ENCODE results near the gene MTRR. TPM values are rescaled to one million over a fixed set of nuclear protein-coding genes. Genes with fewer than 3 reads are reported as not detected.

Gene MTRR
- 33.1 TPM for total RNA-seq

GRCh38 chr5:7868773-7869473 is at the start of gene MTRR, which contains the start of gene FASTKD3:
Gene MTRR, plus strand, starts transcription at chr5:7869148. Its CDS starts 1,647 bp downstream, at chr5:7870795.
Gene FASTKD3, minus strand, starts transcription at chr5:7869031. Its CDS starts 948 bp downstream, at chr5:7868083.
- Histone ChIP-seq H3K27ac (peak within 1 kb of the TSS; percentile 79), H3K9me3 (no peaks in the 10 kb centered on the region), H3K36me3 (peaks cover 0 to 8% of the 10 kb centered on the region in 2 donors), H3K4me1 (peaks cover 28% of the 10 kb centered on the region), H3K27me3 (no peaks in the 10 kb centered on the region), H3K4me3 (peak within 1 kb of the TSS; percentile 73 to 95)
- intact Hi-C loops (cut with DNase I): no loop called here
- TF ChIP-seq POLR2A (IDR thresholded peaks at IDR 0.05) (peak in 1 of 2 donors; percentile 30), POLR2AphosphoS5 (IDR thresholded peaks at IDR 0.05; ENCODE audit: insufficient read depth in 1 of 2, low read depth in 1 of 2) (peak; percentile 65 to 80), CTCF (IDR thresholded peaks at IDR 0.05) (no peak)
- DNase-seq (ENCODE audit: extremely low spot score in 2 of 2): peak in 1 of 2 donors; percentile 94

GRCh38 chr5:7822449-7822848 is 46.5 kb upstream of the MTRR start:
- Histone ChIP-seq H3K27me3 (no peaks in the 10 kb centered on the region), H3K9me3 (no peaks in the 10 kb centered on the region), H3K4me3 (no peak overlapping the region), H3K4me1 (no peaks in the 10 kb centered on the region), H3K27ac (no peak overlapping the region), H3K36me3 (no peaks in the 10 kb centered on the region)
- DNase-seq (ENCODE audit: extremely low spot score in 2 of 2): no peak
- intact Hi-C loops (cut with DNase I): no loop called here
- no peak for TF ChIP-seq CTCF (IDR thresholded peaks at IDR 0.05)
- TF ChIP-seq POLR2A (IDR thresholded peaks at IDR 0.05): no peak
- TF ChIP-seq POLR2AphosphoS5 (IDR thresholded peaks at IDR 0.05; ENCODE audit: insufficient read depth in 1 of 2, low read depth in 1 of 2): no peak

- no peaks in the 10 kb centered on the region for H3K9me3 ChIP-seq
- no peak overlapping the region for H3K4me3 ChIP-seq
- intact Hi-C loops (cut with DNase I): no loop called here
- TF ChIP-seq POLR2A (IDR thresholded peaks at IDR 0.05): no peak
- TF ChIP-seq POLR2AphosphoS5 (IDR thresholded peaks at IDR 0.05; ENCODE audit: insufficient read depth in 1 of 2, low read depth in 1 of 2): no peak
- no peak for TF ChIP-seq CTCF (IDR thresholded peaks at IDR 0.05)
- no peak overlapping the region for H3K27ac ChIP-seq
- no peaks in the 10 kb centered on the region for H3K27me3 ChIP-seq
- DNase-seq (ENCODE audit: extremely low spot score in 2 of 2): no peak
- no peaks in the 10 kb centered on the region for H3K4me1 ChIP-seq
- H3K36me3 ChIP-seq: no peaks in the 10 kb centered on the region
Observed at GRCh38 chr5:7823594-7823993, 45.4 kb upstream of the MTRR start.

GRCh38 chr5:7824995-7825394 is 44.0 kb upstream of the MTRR start:
- DNase-seq (ENCODE audit: extremely low spot score in 2 of 2): no peak
- TF ChIP-seq POLR2AphosphoS5 (IDR thresholded peaks at IDR 0.05; ENCODE audit: insufficient read depth in 1 of 2, low read depth in 1 of 2) (no peak), POLR2A (IDR thresholded peaks at IDR 0.05) (no peak), CTCF (IDR thresholded peaks at IDR 0.05) (no peak)
- Histone ChIP-seq H3K27ac (no peak overlapping the region), H3K27me3 (no peaks in the 10 kb centered on the region), H3K4me1 (no peaks in the 10 kb centered on the region), H3K4me3 (no peak overlapping the region), H3K9me3 (no peaks in the 10 kb centered on the region), H3K36me3 (no peaks in the 10 kb centered on the region)
- intact Hi-C loops (cut with DNase I): no loop called here

- TF ChIP-seq POLR2A (IDR thresholded peaks at IDR 0.05) (no peak), CTCF (IDR thresholded peaks at IDR 0.05) (no peak), POLR2AphosphoS5 (IDR thresholded peaks at IDR 0.05; ENCODE audit: insufficient read depth in 1 of 2, low read depth in 1 of 2) (no peak)
- H3K4me3 ChIP-seq: no peak overlapping the region
- H3K36me3 ChIP-seq: no peaks in the 10 kb centered on the region
- intact Hi-C loops (cut with DNase I): no loop called here
- no peak for DNase-seq (ENCODE audit: extremely low spot score in 2 of 2)
- H3K4me1 ChIP-seq: no peaks in the 10 kb centered on the region
- H3K27ac ChIP-seq: no peak overlapping the region
- H3K9me3 ChIP-seq: no peaks in the 10 kb centered on the region
- no peaks in the 10 kb centered on the region for H3K27me3 ChIP-seq
Observed at GRCh38 chr5:7825630-7826029, 43.3 kb upstream of the MTRR start.

All from vagina (tissue), 2 donors.